ENCODE results near the gene NEK2.

Gene NEK2

DNA sequence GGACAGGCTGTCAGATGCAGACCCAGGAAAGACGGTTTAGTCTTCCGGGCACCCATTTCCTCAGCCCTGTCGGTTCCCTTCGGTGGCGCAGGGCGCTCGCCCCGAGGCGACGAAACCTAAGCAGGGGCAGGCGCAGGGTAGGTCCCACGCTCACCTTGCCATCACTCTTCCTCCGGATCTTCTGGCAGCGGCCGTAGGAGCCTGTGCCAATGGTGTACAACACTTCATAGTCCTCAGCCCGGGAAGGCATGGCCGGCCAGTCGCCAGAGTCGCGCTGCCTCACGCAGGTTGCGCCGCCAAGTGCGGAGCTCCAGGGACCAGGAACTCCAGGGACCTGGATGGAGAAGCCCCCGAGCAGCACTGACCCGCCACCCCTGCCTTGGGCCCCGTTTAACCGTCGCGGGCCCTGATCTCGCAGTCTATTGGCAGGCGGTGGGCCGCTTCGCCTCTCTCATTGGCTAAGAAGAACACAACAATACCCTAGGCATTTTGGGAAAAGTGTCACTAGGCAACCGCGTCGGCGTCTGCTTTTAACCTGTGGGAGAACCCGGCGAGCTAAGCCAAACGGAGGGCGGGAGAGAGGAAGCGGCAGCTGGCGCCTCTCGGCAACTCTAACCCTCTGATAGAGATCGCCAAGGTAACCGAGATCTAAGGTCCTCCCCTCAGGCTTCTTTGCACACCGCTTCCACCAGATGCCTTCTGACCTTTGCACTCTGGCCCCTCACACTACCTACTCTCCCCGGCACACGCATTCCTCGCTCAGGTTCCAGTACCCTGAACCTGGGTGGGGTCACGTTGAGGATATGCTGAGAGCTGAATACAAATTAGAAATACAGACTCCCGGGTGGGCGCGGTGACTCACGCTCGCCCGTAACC, at the start of gene NEK2:
NEK2 (minus strand) TSS at position 392 of the 876 bp plus-strand sequence; CDS start at position 250, 142 bp downstream.
- Histone ChIP-seq H4K20me1 (ENCODE audit: low read depth, low read length) (no peaks in the 10 kb centered on the region), H3K27me3 (ENCODE audit: low read length) (no peaks in the 10 kb centered on the region), H3K9me2 (replicated peaks; ENCODE audit: insufficient read depth, low read length) (no peaks in the 10 kb centered on the region), H3K9me3 (ENCODE audit: insufficient read depth, low read length) (no peaks in the 10 kb centered on the region), H3K4me3 (ENCODE audit: insufficient read depth, low read length, poor library complexity, severe bottlenecking) (peak within 1 kb of the TSS; percentile 74), H3K4me2 (ENCODE audit: low read depth, low read length, poor library complexity, severe bottlenecking) (peak within 1 kb of the TSS; percentile 83), H3K27ac (ENCODE audit: low read depth, low read length) (peak within 1 kb of the TSS; percentile 45), H3K9ac (ENCODE audit: low read length) (peak within 1 kb of the TSS; percentile 67), H2AFZ (ENCODE audit: low read depth, low read length, severe bottlenecking) (peak within 1 kb of the TSS; percentile 82), H3K36me3 (ENCODE audit: low read length) (peaks cover 13% of the 10 kb centered on the region; the same call in 1 of the 2 replicates), H3K79me2 (ENCODE audit: insufficient read depth, low read length) (peaks cover 16% of the 10 kb centered on the region), H3F3A (ENCODE audit: insufficient read depth) (peaks cover 5% of the 10 kb centered on the region; the same call in 1 of the 2 replicates)
- no peak for TF ChIP-seq EZH2phosphoT487 (conservative IDR thresholded peaks at IDR 0.05; ENCODE audit: low read length)
- no peak for TF ChIP-seq CTCF (IDR thresholded peaks at IDR 0.05; ENCODE audit: insufficient read depth, low read length, poor library complexity, severe bottlenecking)

GRCh38 chr1:211724687-211725196, 49.3 kb upstream of the NEK2 start:
- H3K9ac ChIP-seq (ENCODE audit: low read length): no peak overlapping the region
- no peak overlapping the region for H2AFZ ChIP-seq (ENCODE audit: low read depth, low read length, severe bottlenecking)
- TF ChIP-seq CTCF (IDR thresholded peaks at IDR 0.05; ENCODE audit: insufficient read depth, low read length, poor library complexity, severe bottlenecking) (no peak), EZH2phosphoT487 (conservative IDR thresholded peaks at IDR 0.05; ENCODE audit: low read length) (no peak)
- no peak overlapping the region for H3K27ac ChIP-seq (ENCODE audit: low read depth, low read length)
- no peak overlapping the region for H3K4me3 ChIP-seq (ENCODE audit: insufficient read depth, low read length, poor library complexity, severe bottlenecking)
- H3K9me2 ChIP-seq (replicated peaks; ENCODE audit: insufficient read depth, low read length): no peaks in the 10 kb centered on the region
- no peaks in the 10 kb centered on the region for H3K79me2 ChIP-seq (ENCODE audit: insufficient read depth, low read length)
- H3F3A ChIP-seq (ENCODE audit: insufficient read depth): no peaks in the 10 kb centered on the region
- no peaks in the 10 kb centered on the region for H3K36me3 ChIP-seq (ENCODE audit: low read length)
- no peak overlapping the region for H3K4me2 ChIP-seq (ENCODE audit: low read depth, low read length, poor library complexity, severe bottlenecking)
- no peaks in the 10 kb centered on the region for H3K27me3 ChIP-seq (ENCODE audit: low read length)
- no peaks in the 10 kb centered on the region for H4K20me1 ChIP-seq (ENCODE audit: low read depth, low read length)
- H3K9me3 ChIP-seq (ENCODE audit: insufficient read depth, low read length): peaks cover 5% of the 10 kb centered on the region; the same call in 1 of the 2 replicates

DNA sequence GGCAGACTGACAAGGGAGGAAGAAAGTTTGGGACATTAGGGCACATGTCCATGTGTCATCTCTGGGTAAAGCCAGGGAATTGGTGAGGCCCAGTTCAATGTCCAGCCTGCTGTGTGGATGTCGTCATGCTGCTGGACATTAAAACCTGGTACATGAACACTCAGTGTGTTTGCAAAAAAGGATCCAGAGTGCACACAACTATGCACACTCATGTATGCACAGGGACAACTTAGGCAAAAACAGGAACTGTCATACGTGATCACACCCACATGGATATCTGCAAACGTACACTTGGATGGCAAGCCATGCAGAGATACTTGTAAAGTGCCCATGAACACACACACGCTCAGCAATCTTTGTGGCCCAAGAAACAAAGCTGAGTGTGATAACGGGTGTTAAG, 47.9 kb upstream of the NEK2 start:
- Histone ChIP-seq H3K27ac (ENCODE audit: low read depth, low read length) (no peak overlapping the region), H3K36me3 (ENCODE audit: low read length) (no peaks in the 10 kb centered on the region), H3K4me3 (ENCODE audit: insufficient read depth, low read length, poor library complexity, severe bottlenecking) (no peak overlapping the region), H3K9ac (ENCODE audit: low read length) (no peak overlapping the region), H3K79me2 (ENCODE audit: insufficient read depth, low read length) (no peaks in the 10 kb centered on the region), H3F3A (ENCODE audit: insufficient read depth) (no peaks in the 10 kb centered on the region), H3K4me2 (ENCODE audit: low read depth, low read length, poor library complexity, severe bottlenecking) (no peak overlapping the region), H3K9me2 (replicated peaks; ENCODE audit: insufficient read depth, low read length) (no peaks in the 10 kb centered on the region), H3K27me3 (ENCODE audit: low read length) (no peaks in the 10 kb centered on the region), H2AFZ (ENCODE audit: low read depth, low read length, severe bottlenecking) (no peak overlapping the region), H4K20me1 (ENCODE audit: low read depth, low read length) (no peaks in the 10 kb centered on the region), H3K9me3 (ENCODE audit: insufficient read depth, low read length) (peaks cover 6% of the 10 kb centered on the region; the same call in 1 of the 2 replicates)
- TF ChIP-seq EZH2phosphoT487 (conservative IDR thresholded peaks at IDR 0.05; ENCODE audit: low read length): no peak
- no peak for TF ChIP-seq CTCF (IDR thresholded peaks at IDR 0.05; ENCODE audit: insufficient read depth, low read length, poor library complexity, severe bottlenecking)

Measured in SU-DHL-6 (cell line).